Suprapubic skin (tissue), 4 donors: ENCODE results near the gene MS4A10.

Experiments
- CTCF ChIP-seq, 2 donors: fragments of 200-600 bp in 1 of 2; fragments of 450-650 bp in 1 of 2; sonication (generic) in 1 of 2; IDR thresholded peaks; one replicate each; pipeline ENCODE4 v1.5.1; 2016 to 2019; ENCODE audit warnings: antibody characterized with exemption in 2 of 2, mild to moderate bottlenecking in 1 of 2, moderate library complexity in 1 of 2
- POLR2A ChIP-seq, 2 donors: fragments of 450-650 bp; IDR thresholded peaks; one replicate each; pipeline ENCODE4 v1.6.1; 2017; ENCODE audit warnings: antibody characterized with exemption in 2 of 2, mild to moderate bottlenecking in 2 of 2, moderate library complexity in 2 of 2
- POLR2AphosphoS5 ChIP-seq, 3 donors: sonication (generic); formaldehyde crosslinking; IDR thresholded peaks; one replicate each; pipeline ENCODE4 v1.6.1; 2017; ENCODE audit warnings: antibody characterized with exemption in 3 of 3

GRCh38 chr11:60844870-60845221 lies 59.7 kb downstream of the MS4A10 start:
- TF ChIP-seq CTCF (IDR thresholded peaks at IDR 0.05), result no peak
- TF ChIP-seq POLR2A (IDR thresholded peaks at IDR 0.05), result no peak
- TF ChIP-seq POLR2AphosphoS5 (IDR thresholded peaks at IDR 0.05), result no peak
